GM23248 (cell line): ENCODE data around the gene KCNG1. TPM values are rescaled to one million over a fixed set of nuclear protein-coding genes. Genes with fewer than 3 reads are reported as not detected.

ENCODE experiments used
- DNase-seq: peaks from one replicate; pipeline ENCODE4 v3.0.0-alpha.2; 2015
- H2AFZ ChIP-seq: fragments of 200-600 bp; sonication (generic); 2 replicates; pipeline ENCODE4 v1.6.1; 2016; ENCODE audit warnings: antibody characterized with exemption
- H3F3A ChIP-seq: fragments of 200-600 bp; sonication (generic); 2 replicates; pipeline ENCODE4 v1.6.1; 2016; ENCODE audit warnings: mild to moderate bottlenecking, antibody characterized with exemption, mixed run types; ENCODE audit not compliant: insufficient read depth
- H3K27ac ChIP-seq: fragments of 200-600 bp; sonication (generic); 2 replicates; pipeline ENCODE4 v1.5.1; 2016; ENCODE audit warnings: mild to moderate bottlenecking
- H3K27me3 ChIP-seq: fragments of 200-600 bp; sonication (generic); replicated peaks from 2 replicates; pipeline ENCODE4 v1.6.1; 2016; ENCODE audit warnings: mild to moderate bottlenecking; ENCODE audit not compliant: insufficient read depth
- H3K36me3 ChIP-seq: fragments of 200-600 bp; sonication (generic); 2 replicates; pipeline ENCODE4 v1.6.1; 2016; ENCODE audit warnings: low read depth, mild to moderate bottlenecking
- H3K4me1 ChIP-seq: fragments of 200-600 bp; sonication (generic); 2 replicates; pipeline ENCODE4 v1.6.1; 2016; ENCODE audit warnings: mild to moderate bottlenecking; ENCODE audit not compliant: insufficient read depth
- H3K4me2 ChIP-seq: fragments of 200-600 bp; sonication (generic); one replicate; pipeline ENCODE4 v1.6.1; 2016; ENCODE audit warnings: mild to moderate bottlenecking; ENCODE audit not compliant: unreplicated experiment
- H3K4me3 ChIP-seq: fragments of 200-600 bp; sonication (generic); 2 replicates; pipeline ENCODE4 v1.5.1; 2016; ENCODE audit warnings: mild to moderate bottlenecking
- H3K79me2 ChIP-seq: fragments of 200-600 bp; sonication (generic); 2 replicates; pipeline ENCODE4 v1.6.1; 2016; ENCODE audit warnings: mild to moderate bottlenecking; ENCODE audit not compliant: insufficient read depth
- H3K9ac ChIP-seq: fragments of 200-600 bp; sonication (generic); 2 replicates; pipeline ENCODE4 v1.6.1; 2016; ENCODE audit warnings: mild to moderate bottlenecking
- H3K9me2 ChIP-seq: fragments of 200-600 bp; sonication (generic); 2 replicates; pipeline ENCODE4 v1.6.1; 2016; ENCODE audit warnings: mixed run types, mild to moderate bottlenecking, moderate library complexity; ENCODE audit not compliant: insufficient read depth
- H3K9me3 ChIP-seq: fragments of 200-600 bp; sonication (generic); one replicate; pipeline ENCODE4 v1.6.1; 2017; ENCODE audit warnings: low read depth
- H4K20me1 ChIP-seq: fragments of 200-600 bp; sonication (generic); 2 replicates; pipeline ENCODE4 v1.6.0; 2016; ENCODE audit not compliant: insufficient read depth
- EZH2 ChIP-seq: fragments of 200-600 bp; sonication (generic); IDR thresholded peaks from 2 replicates; pipeline ENCODE4 v1.6.1; 2018; ENCODE audit warnings: antibody characterized with exemption, mild to moderate bottlenecking; ENCODE audit not compliant: insufficient read depth, poor library complexity, severe bottlenecking
- EZH2phosphoT487 ChIP-seq: fragments of 200-600 bp; sonication (generic); IDR thresholded peaks from 2 replicates; pipeline ENCODE4 v1.6.1; 2018; ENCODE audit warnings: antibody characterized with exemption, moderate library complexity, mild to moderate bottlenecking, low read depth; ENCODE audit not compliant: insufficient read depth
- WGBS, 2 experiments: methylation state at CpG; one replicate each; pipeline ENCODE4 v1.1.6; 2015 to 2017; ENCODE audit warnings: low lambda C conversion rate in 2 of 2, low coverage in 1 of 2; ENCODE audit errors: missing lambda C conversion rate in 2 of 2; 5-methylcytosine and 5-hydroxymethylcytosine counted together
- in situ Hi-C: fragments of 300-500 bp; cut with MboI; formaldehyde crosslinking; loops from 2 replicates; pipeline ENCODE4 v1.15.0; 2020
- polyA plus RNA-seq: library from polyadenylated mRNA; unstranded; fragments of >200 nt; fragmentation: Nextera tagmentation; extraction: Ambion mirVana; gene quantifications from 2 replicates; pipeline ENCODE4 v1.2.1, GENCODE V29; 2016
- total RNA-seq: library from RNA; depleted of rRNA; stranded (reverse); fragments of >200 nt; shearing (Covaris generic); gene quantifications from 2 replicates; pipeline ENCODE4 v1.2.3, GENCODE V29; 2014

KCNG1 gene
- total and polyA plus RNA-seq, 2 experiments from 2014 or later = 10.4 to 29.0 TPM

DNA sequence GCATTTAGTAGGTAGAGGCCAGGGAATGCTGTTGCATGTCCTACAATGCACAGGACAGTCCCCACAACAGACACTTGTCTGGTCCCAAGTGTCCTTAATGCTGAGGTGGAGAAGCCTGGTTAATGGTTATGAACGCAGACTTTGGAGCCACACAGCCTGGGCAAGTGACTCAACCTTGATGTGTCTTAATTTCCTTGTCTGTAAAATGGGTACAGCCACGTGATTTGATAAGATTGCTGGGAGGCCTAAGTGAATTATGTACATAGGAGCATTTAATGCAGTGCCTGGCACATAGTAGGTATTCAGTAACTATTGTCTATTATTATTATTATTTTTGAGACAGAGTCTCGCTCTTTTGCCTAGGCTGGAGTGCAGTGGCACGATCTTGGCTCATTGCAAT is 11.4 kb downstream of the KCNG1 start:
- Histone ChIP-seq H2AFZ (no peak overlapping the region), H3K9ac (no peak overlapping the region), H3F3A (no peaks in the 10 kb centered on the region), H3K27ac (no peak overlapping the region), H4K20me1 (no peaks in the 10 kb centered on the region), H3K36me3 (peaks cover 6% of the 10 kb centered on the region; the same call in 1 of the 2 replicates), H3K4me3 (no peak overlapping the region), H3K4me2 (no peak overlapping the region), H3K79me2 (no peaks in the 10 kb centered on the region), H3K9me3 (no peaks in the 10 kb centered on the region), H3K27me3 (no peaks in the 10 kb centered on the region), H3K4me1 (no peaks in the 10 kb centered on the region), H3K9me2 (no peaks in the 10 kb centered on the region)
- in situ Hi-C loops = no loop called here
- no peak for DNase-seq
- TF ChIP-seq EZH2phosphoT487 (no peak), EZH2 (no peak)
- WGBS, 2 experiments = 85 to 94% methylated on average over 4 of the region's 4 CpGs

DNA sequence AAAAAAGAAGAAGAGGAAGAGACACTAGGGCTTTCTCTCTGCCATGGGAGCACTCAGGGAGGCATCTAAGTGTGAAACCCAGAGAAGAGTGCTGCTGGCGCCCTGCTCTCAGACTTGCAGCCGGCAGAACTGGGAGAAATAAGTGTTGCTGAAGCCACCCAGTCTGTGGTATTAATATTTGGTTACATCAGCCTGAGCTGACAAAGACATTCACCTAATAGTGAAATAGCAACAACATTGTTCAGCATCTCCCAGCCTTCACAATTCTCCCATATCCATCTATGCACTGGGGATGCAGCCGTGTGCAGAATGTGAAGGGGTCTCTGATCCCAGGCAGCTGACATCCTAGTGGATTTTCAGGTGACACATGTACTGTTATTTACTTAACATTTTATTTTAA is 12.0 kb downstream of the KCNG1 start:
- 97 to 99% methylated on average over 3 of the region's 3 CpGs for whole genome bisulfite sequencing, 2 experiments
- in situ Hi-C loops = no loop called here

DNA sequence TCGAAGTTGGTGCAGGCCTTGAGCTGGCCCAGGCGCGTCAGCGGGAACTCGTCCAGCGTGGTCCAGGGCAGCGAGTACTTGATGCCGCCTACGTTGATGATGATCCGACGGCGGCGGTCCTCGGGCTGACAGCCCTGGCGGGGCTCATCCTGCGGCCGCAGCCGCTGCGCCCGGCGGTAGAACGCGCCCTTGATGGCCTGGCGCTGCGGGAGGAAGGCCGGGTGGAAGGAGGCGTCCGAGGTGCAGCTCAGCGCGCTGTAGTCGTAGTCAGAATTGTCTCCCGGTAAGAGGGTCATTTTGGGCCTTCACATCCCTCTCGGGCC is 12.9 kb downstream of the KCNG1 start:
- no peak overlapping the region for H2AFZ ChIP-seq
- no peaks in the 10 kb centered on the region for H4K20me1 ChIP-seq
- no peak for DNase-seq
- in situ Hi-C loops = no loop called here
- H3K36me3 ChIP-seq = peaks cover 6% of the 10 kb centered on the region; the same call in 1 of the 2 replicates
- no peaks in the 10 kb centered on the region for H3K79me2 ChIP-seq
- no peak overlapping the region for H3K4me2 ChIP-seq
- H3F3A ChIP-seq = no peaks in the 10 kb centered on the region
- WGBS, 2 experiments = 92 to 93% methylated on average over 28 to 33 of the region's 33 CpGs
- no peaks in the 10 kb centered on the region for H3K9me2 ChIP-seq
- no peak overlapping the region for H3K27ac ChIP-seq
- no peak for TF ChIP-seq EZH2
- no peak for TF ChIP-seq EZH2phosphoT487
- no peaks in the 10 kb centered on the region for H3K27me3 ChIP-seq
- no peaks in the 10 kb centered on the region for H3K9me3 ChIP-seq
- no peak overlapping the region for H3K9ac ChIP-seq
- H3K4me1 ChIP-seq = no peaks in the 10 kb centered on the region
- H3K4me3 ChIP-seq = no peak overlapping the region

More for the DNA sequence above, 12.0 kb downstream of the KCNG1 start:
- Histone ChIP-seq H3K4me3 (no peak overlapping the region), H3K27ac (no peak overlapping the region), H3K27me3 (no peaks in the 10 kb centered on the region), H4K20me1 (no peaks in the 10 kb centered on the region), H3F3A (no peaks in the 10 kb centered on the region), H3K36me3 (peaks cover 6% of the 10 kb centered on the region; the same call in 1 of the 2 replicates), H3K9me2 (no peaks in the 10 kb centered on the region), H3K4me1 (no peaks in the 10 kb centered on the region), H3K9me3 (no peaks in the 10 kb centered on the region), H2AFZ (no peak overlapping the region), H3K79me2 (no peaks in the 10 kb centered on the region), H3K4me2 (no peak overlapping the region), H3K9ac (no peak overlapping the region)
- no peak for TF ChIP-seq EZH2
- TF ChIP-seq EZH2phosphoT487 = no peak
- no peak for DNase-seq

DNA sequence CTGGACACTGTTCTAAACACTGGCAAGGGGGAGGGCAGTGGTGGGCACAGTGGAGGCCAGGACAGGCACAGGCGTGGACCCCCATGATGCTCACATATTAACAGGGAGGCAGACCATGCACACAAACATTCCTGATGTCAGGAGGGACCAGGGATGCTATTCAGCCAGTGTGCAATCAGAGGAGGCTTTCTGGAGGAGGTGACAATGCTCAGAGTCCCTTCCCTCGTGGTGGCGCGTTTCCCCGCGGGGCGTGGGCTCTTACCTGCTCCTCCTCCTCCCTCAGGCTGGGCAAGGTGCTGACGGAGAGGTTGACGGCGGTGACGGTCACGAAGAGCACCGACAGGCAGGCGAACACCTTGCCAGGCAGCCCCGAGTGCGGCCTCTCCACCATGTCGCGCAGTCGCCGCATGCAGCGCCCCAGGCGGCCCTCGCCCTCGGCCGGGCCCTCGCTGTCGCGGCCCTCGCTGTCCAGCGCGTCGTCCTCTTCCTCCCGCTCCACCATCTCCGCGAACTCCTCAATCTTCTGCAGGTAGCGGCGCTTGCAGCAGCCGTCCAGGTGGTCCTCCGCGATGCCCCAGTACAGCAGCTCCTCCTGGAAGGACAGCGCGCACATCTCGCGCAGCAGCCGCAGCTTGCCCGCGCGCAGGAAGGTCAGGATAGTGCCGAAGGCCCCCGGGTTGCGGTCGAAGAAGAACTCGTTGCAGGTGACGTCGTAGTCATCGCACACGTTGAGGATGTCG is 13.4 kb downstream of the KCNG1 start:
- DNase-seq = no peak
- no peak for TF ChIP-seq EZH2
- TF ChIP-seq EZH2phosphoT487 = no peak
- no peak overlapping the region for H2AFZ ChIP-seq
- H3K9ac ChIP-seq = no peak overlapping the region
- no peaks in the 10 kb centered on the region for H3K79me2 ChIP-seq
- in situ Hi-C loops = no loop called here
- H3K4me1 ChIP-seq = no peaks in the 10 kb centered on the region
- no peaks in the 10 kb centered on the region for H4K20me1 ChIP-seq
- WGBS, 2 experiments = 91 to 93% methylated on average over 39 to 57 of the region's 58 CpGs
- H3K9me2 ChIP-seq = no peaks in the 10 kb centered on the region
- no peaks in the 10 kb centered on the region for H3F3A ChIP-seq
- H3K4me3 ChIP-seq = no peak overlapping the region
- no peak overlapping the region for H3K27ac ChIP-seq
- peaks cover 6% of the 10 kb centered on the region; the same call in 1 of the 2 replicates for H3K36me3 ChIP-seq
- H3K4me2 ChIP-seq = no peak overlapping the region
- H3K9me3 ChIP-seq = no peaks in the 10 kb centered on the region
- no peaks in the 10 kb centered on the region for H3K27me3 ChIP-seq
